Gastroesophageal sphincter (tissue), 4 donors: ENCODE data around the gene BPGM. TPM values are rescaled to one million over a fixed set of nuclear protein-coding genes. Genes with fewer than 3 reads are reported as not detected.

ENCODE experiments used
- ATAC-seq: fragments of 150-250 bp; one replicate; pipeline ENCODE4 v1.9.1; 2016; ENCODE audit warnings: mild to moderate bottlenecking, moderate library complexity
- H3K27ac ChIP-seq, 4 donors: fragments of 200-600 bp; sonication (generic) in 3 of 4; 1 replicate in 3 of 4; 2 replicates in 1 of 4; pipeline ENCODE4 v1.5.1; 2016 to 2019
- H3K27me3 ChIP-seq: fragments of 200-600 bp; sonication (generic); one replicate; pipeline ENCODE4 v1.5.1; 2019
- H3K36me3 ChIP-seq, 2 donors: fragments of 200-600 bp; sonication (generic); one replicate each; pipeline ENCODE4 v1.5.1; 2019; ENCODE audit warnings: control low read depth in 1 of 2
- H3K4me1 ChIP-seq, 3 donors: fragments of 200-600 bp; sonication (generic); 1 replicate in 2 of 3; 2 replicates in 1 of 3; pipeline ENCODE4 v1.5.1; 2016 to 2019; ENCODE audit warnings: control low read depth in 2 of 3
- H3K4me3 ChIP-seq, 2 donors: fragments of 200-600 bp; sonication (generic); one replicate each; pipeline ENCODE4 v1.5.1; 2019; ENCODE audit warnings: mild to moderate bottlenecking in 1 of 2, moderate library complexity in 1 of 2
- H3K9me3 ChIP-seq, 3 donors: fragments of 200-600 bp; sonication (generic); one replicate each; pipeline ENCODE4 v1.5.1; 2017 to 2019; ENCODE audit warnings: control low read depth in 2 of 3
- CTCF ChIP-seq, 4 experiments: fragments of 200-600 bp in 2 of 4; fragments of 450-650 bp in 2 of 4; sonication (generic) in 1 of 4; IDR thresholded peaks; one replicate each; pipeline ENCODE4 v1.5.1; 2017 to 2019; ENCODE audit warnings: antibody characterized with exemption in 4 of 4, mild to moderate bottlenecking in 2 of 4, moderate library complexity in 2 of 4
- EP300 ChIP-seq: sonication (generic); formaldehyde crosslinking; IDR thresholded peaks from one replicate; pipeline ENCODE4 v1.6.1; 2017; ENCODE audit warnings: antibody characterized with exemption, mild to moderate bottlenecking
- POLR2A ChIP-seq, 2 donors: fragments of 450-650 bp; IDR thresholded peaks; one replicate each; pipeline ENCODE4 v1.6.1; 2017; ENCODE audit warnings: antibody characterized with exemption in 2 of 2, mild to moderate bottlenecking in 2 of 2, moderate library complexity in 1 of 2
- POLR2AphosphoS5 ChIP-seq: sonication (generic); formaldehyde crosslinking; IDR thresholded peaks from one replicate; pipeline ENCODE4 v1.6.1; 2017; ENCODE audit warnings: antibody characterized with exemption
- whole genome bisulfite sequencing, 2 donors: methylation state at CpG; one replicate each; pipeline ENCODE4 v1.1.5; 2018; ENCODE audit warnings: low coverage in 1 of 2; 5-methylcytosine and 5-hydroxymethylcytosine counted together
- total RNA-seq, 4 donors: library from RNA; depleted of rRNA; stranded (reverse); fragments of >200 nt; gene quantifications; one replicate each; pipeline ENCODE4 v1.1.0, GENCODE V29; 2016

The BPGM gene
- total RNA-seq, 4 donors from 2014 or later: 16.0 to 35.6 (median 29.6) TPM

- 92 to 100% methylated on average over 1 of the region's 1 CpG for WGBS, 2 donors
- peaks cover 4 to 67% (median 9%) of the 10 kb centered on the region in 3 donors for H3K4me1 ChIP-seq
- no peak overlapping the region for H3K4me3 ChIP-seq
- ATAC-seq: no peak
- H3K9me3 ChIP-seq: no peaks in the 10 kb centered on the region
- H3K27me3 ChIP-seq: no peaks in the 10 kb centered on the region
- TF ChIP-seq POLR2A (IDR thresholded peaks at IDR 0.05): no peak
- TF ChIP-seq CTCF (IDR thresholded peaks at IDR 0.05): no peak
- no peak for TF ChIP-seq EP300
- no peak for TF ChIP-seq POLR2AphosphoS5
- no peak overlapping the region for H3K27ac ChIP-seq
- no peaks in the 10 kb centered on the region for H3K36me3 ChIP-seq
These were observed 51.8 kb downstream of the BPGM start for GRCh38 chr7:134698481-134698880.

DNA sequence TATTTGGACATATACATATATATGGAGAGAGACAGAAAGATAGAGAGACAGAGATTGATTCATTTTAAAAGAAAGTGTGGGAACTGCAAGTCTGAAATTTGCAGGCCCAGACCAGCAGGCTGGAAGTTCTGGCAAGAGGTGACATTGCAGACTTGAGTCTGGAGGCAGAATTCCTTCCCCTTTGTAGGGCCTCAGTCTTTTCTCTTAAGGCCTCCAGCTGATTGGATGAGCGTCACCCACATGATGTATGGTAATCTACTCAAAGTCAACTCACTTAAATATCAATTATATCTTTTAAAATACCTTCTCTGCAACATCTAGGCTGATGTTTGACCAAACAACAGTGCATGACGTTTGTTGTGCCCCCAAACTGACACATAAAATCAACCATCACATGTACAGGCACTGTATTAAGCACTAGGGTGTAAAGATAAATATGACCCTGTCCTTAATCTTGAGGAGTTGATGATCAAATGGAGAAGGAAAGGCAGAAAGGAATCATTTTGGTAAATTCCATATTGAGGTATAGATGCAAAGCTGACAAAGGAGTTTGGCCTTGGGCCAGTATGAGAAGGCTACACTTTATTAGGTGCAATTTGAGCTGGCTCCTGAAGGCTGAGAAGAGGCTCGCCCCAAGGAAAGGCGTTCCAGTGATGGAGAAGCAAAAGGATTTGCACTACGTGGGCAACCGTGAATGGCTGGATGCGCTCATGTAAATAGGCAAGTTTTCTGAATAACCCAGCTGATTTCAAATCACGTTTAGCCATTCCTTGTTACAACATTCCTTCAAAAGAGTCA lies 52.6 kb downstream of the BPGM start:
- TF ChIP-seq POLR2AphosphoS5 (no peak), CTCF (IDR thresholded peaks at IDR 0.05) (no peak), POLR2A (IDR thresholded peaks at IDR 0.05) (no peak), EP300 (no peak)
- Histone ChIP-seq H3K27ac (peak overlapping the region; percentile 48 to 91 (median 73)), H3K4me1 (peaks cover 4 to 67% (median 13%) of the 10 kb centered on the region in 3 donors), H3K36me3 (no peaks in the 10 kb centered on the region), H3K27me3 (no peaks in the 10 kb centered on the region), H3K9me3 (no peaks in the 10 kb centered on the region), H3K4me3 (no peak overlapping the region)
- WGBS, 2 donors: 70 to 79% methylated on average over 8 of the region's 8 CpGs
- ATAC-seq: no peak

GRCh38 chr7:134699899-134700298 lies 53.2 kb downstream of the BPGM start:
- no peaks in the 10 kb centered on the region for H3K9me3 ChIP-seq
- H3K27ac ChIP-seq: peak overlapping the region; percentile 48 to 91 (median 73)

DNA sequence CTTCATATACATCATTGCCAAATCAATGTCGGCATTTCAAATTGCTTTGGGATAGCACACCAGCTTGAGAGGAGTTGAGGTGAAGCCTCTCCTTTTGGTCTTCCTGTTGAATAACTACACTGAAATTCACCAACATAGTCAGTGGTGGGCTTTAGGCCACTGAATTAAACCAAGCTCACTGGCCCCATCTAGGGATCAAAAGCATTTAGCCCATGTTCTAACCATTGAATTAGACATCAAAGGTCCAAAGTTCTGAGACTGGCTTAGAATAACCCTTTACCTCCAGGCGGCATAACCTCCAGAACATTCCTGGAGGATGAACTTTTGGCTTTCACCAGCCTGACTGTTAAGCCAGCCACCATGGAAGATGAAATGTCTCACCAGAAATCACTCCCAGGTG lies 54.6 kb downstream of the BPGM start:
- ATAC-seq: no peak
- Histone ChIP-seq H3K36me3 (no peaks in the 10 kb centered on the region), H3K27ac (peak overlapping the region in 3 of 4 donors; percentile 88 to 91 (median 90)), H3K4me3 (no peak overlapping the region), H3K4me1 (peaks cover 4 to 69% (median 9%) of the 10 kb centered on the region in 3 donors), H3K27me3 (no peaks in the 10 kb centered on the region), H3K9me3 (no peaks in the 10 kb centered on the region)
- TF ChIP-seq EP300 (no peak), POLR2AphosphoS5 (no peak), CTCF (IDR thresholded peaks at IDR 0.05) (peak in 1 of 4 experiments; percentile 5), POLR2A (IDR thresholded peaks at IDR 0.05) (no peak)
- WGBS, 2 donors: 86 to 100% methylated on average over 1 to 2 of the region's 2 CpGs

More at GRCh38 chr7:134699899-134700298, 53.2 kb downstream of the BPGM start:
- H3K4me1 ChIP-seq: peaks cover 4 to 69% (median 13%) of the 10 kb centered on the region in 3 donors
- H3K4me3 ChIP-seq: no peak overlapping the region
- ATAC-seq: no peak
- TF ChIP-seq EP300 (no peak), POLR2AphosphoS5 (peak; percentile 33), CTCF (IDR thresholded peaks at IDR 0.05) (no peak), POLR2A (IDR thresholded peaks at IDR 0.05) (no peak)
- no peaks in the 10 kb centered on the region for H3K36me3 ChIP-seq
- H3K27me3 ChIP-seq: no peaks in the 10 kb centered on the region
- 46 to 80% methylated on average over 1 to 2 of the region's 2 CpGs for WGBS, 2 donors
